ENCODE results near the gene RNF167. TPM values are rescaled to one million over a fixed set of nuclear protein-coding genes. Genes with fewer than 3 reads are reported as not detected.

RNF167 gene
- total RNA-seq, 1 donor from 2014 or later: 90.7 TPM

DNA sequence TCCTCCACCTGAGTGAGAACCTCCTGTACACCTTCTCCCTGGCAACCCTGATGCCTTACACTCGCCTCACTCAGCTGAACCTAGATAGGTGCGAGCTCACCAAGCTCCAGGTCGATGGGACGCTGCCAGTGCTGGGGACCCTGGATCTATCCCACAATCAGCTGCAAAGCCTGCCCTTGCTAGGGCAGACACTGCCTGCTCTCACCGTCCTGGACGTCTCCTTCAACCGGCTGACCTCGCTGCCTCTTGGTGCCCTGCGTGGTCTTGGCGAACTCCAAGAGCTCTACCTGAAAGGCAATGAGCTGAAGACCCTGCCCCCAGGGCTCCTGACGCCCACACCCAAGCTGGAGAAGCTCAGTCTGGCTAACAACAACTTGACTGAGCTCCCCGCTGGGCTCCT lies 7.3 kb upstream of the RNF167 start:
- H3K27ac ChIP-seq (replicated peaks): no peak overlapping the region
- peaks cover 15% of the 10 kb centered on the region for H3K4me1 ChIP-seq
- no peak for DNase-seq
- H3K9me3 ChIP-seq (replicated peaks): no peaks in the 10 kb centered on the region
- no peak overlapping the region for H3K4me3 ChIP-seq
- intact Hi-C loops (cut with micrococcal nuclease): no loop called here
- H3K36me3 ChIP-seq: peaks cover 19% of the 10 kb centered on the region
- TF ChIP-seq, protein P1, sequence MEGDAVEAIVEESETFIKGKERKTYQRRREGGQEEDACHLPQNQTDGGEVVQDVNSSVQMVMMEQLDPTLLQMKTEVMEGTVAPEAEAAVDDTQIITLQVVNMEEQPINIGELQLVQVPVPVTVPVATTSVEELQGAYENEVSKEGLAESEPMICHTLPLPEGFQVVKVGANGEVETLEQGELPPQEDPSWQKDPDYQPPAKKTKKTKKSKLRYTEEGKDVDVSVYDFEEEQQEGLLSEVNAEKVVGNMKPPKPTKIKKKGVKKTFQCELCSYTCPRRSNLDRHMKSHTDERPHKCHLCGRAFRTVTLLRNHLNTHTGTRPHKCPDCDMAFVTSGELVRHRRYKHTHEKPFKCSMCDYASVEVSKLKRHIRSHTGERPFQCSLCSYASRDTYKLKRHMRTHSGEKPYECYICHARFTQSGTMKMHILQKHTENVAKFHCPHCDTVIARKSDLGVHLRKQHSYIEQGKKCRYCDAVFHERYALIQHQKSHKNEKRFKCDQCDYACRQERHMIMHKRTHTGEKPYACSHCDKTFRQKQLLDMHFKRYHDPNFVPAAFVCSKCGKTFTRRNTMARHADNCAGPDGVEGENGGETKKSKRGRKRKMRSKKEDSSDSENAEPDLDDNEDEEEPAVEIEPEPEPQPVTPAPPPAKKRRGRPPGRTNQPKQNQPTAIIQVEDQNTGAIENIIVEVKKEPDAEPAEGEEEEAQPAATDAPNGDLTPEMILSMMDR (IDR thresholded peaks at IDR 0.05; ENCODE audit: borderline replicate concordance): no peak
- H3K27me3 ChIP-seq (ENCODE audit: low read depth): no peaks in the 10 kb centered on the region

- no peak for DNase-seq
- H3K27ac ChIP-seq (replicated peaks): peak overlapping the region; percentile 51
- TF ChIP-seq, protein P1 (IDR thresholded peaks at IDR 0.05; ENCODE audit: borderline replicate concordance): no peak
- H3K36me3 ChIP-seq: peaks cover 28% of the 10 kb centered on the region
- H3K4me1 ChIP-seq: peaks cover 24% of the 10 kb centered on the region
- intact Hi-C loops (cut with micrococcal nuclease): no loop called here
- no peaks in the 10 kb centered on the region for H3K9me3 ChIP-seq (replicated peaks)
- H3K4me3 ChIP-seq: no peak overlapping the region
- H3K27me3 ChIP-seq (ENCODE audit: low read depth): no peaks in the 10 kb centered on the region
Measured at GRCh38 chr17:4933646-4934045, 6.4 kb upstream of the RNF167 start.

DNA sequence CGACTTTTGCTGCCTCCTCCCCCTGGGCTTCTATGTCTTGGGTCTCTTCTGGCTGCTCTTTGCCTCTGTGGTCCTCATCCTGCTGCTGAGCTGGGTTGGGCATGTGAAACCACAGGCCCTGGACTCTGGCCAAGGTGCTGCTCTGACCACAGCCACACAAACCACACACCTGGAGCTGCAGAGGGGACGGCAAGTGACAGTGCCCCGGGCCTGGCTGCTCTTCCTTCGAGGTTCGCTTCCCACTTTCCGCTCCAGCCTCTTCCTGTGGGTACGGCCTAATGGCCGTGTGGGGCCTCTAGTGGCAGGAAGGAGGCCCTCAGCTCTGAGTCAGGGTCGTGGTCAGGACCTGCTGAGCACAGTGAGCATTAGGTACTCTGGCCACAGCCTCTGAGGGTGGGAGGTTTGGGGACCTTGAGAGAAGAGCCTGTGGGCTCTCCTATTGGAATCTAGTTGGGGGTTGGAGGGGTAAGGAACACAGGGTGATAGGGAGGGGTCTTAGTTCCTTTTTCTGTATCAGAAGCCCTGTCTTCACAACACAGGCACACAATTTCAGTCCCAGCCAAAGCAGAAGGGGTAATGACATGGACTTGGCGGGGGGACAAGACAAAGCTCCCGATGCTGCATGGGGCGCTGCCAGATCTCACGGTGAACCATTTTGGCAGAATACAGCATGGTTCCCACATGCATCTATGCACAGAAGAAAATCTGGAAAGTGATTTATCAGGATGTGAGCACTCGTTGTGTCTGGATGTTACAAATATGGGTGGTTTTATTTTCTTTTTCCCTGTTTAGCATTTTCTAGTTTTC lies 5.7 kb upstream of the RNF167 start:
- H3K9me3 ChIP-seq (replicated peaks): no peaks in the 10 kb centered on the region
- peaks cover 30% of the 10 kb centered on the region for H3K36me3 ChIP-seq
- no peaks in the 10 kb centered on the region for H3K27me3 ChIP-seq (ENCODE audit: low read depth)
- intact Hi-C loops (cut with micrococcal nuclease): no loop called here
- H3K4me1 ChIP-seq: peaks cover 31% of the 10 kb centered on the region
- no peak overlapping the region for H3K4me3 ChIP-seq
- no peak for DNase-seq
- peak overlapping the region; percentile 51 for H3K27ac ChIP-seq (replicated peaks)
- TF ChIP-seq, protein P1 (IDR thresholded peaks at IDR 0.05; ENCODE audit: borderline replicate concordance): no peak

GRCh38 chr17:4935650-4936049 lies 4.4 kb upstream of the RNF167 start:
- Histone ChIP-seq H3K4me3 (no peak overlapping the region), H3K27me3 (ENCODE audit: low read depth) (no peaks in the 10 kb centered on the region), H3K36me3 (peaks cover 30% of the 10 kb centered on the region), H3K27ac (replicated peaks) (no peak overlapping the region), H3K4me1 (peaks cover 40% of the 10 kb centered on the region), H3K9me3 (replicated peaks) (no peaks in the 10 kb centered on the region)
- TF ChIP-seq, protein P1 (IDR thresholded peaks at IDR 0.05; ENCODE audit: borderline replicate concordance): no peak
- intact Hi-C loops (cut with micrococcal nuclease): no loop called here
- no peak for DNase-seq

GRCh38 chr17:4936436-4936835 lies 3.6 kb upstream of the RNF167 start:
- peaks cover 30% of the 10 kb centered on the region for H3K36me3 ChIP-seq
- no peak overlapping the region for H3K4me3 ChIP-seq
- no peaks in the 10 kb centered on the region for H3K27me3 ChIP-seq (ENCODE audit: low read depth)
- DNase-seq: no peak
- H3K4me1 ChIP-seq: peaks cover 48% of the 10 kb centered on the region
- no peaks in the 10 kb centered on the region for H3K9me3 ChIP-seq (replicated peaks)
- TF ChIP-seq, protein P1 (IDR thresholded peaks at IDR 0.05; ENCODE audit: borderline replicate concordance): no peak
- intact Hi-C loops (cut with micrococcal nuclease): no loop called here
- no peak overlapping the region for H3K27ac ChIP-seq (replicated peaks)
